Right atrium auricular region (tissue), 2 donors: ENCODE results near the gene TMEM200A. TPM values are rescaled to one million over a fixed set of nuclear protein-coding genes. Genes with fewer than 3 reads are reported as not detected.

Source experiments
- total RNA-seq, 2 donors: library from RNA; depleted of rRNA; stranded (reverse); fragments of >200 nt; gene quantifications; one replicate each; pipeline ENCODE4 v1.1.0, GENCODE V29; 2016

The TMEM200A gene
- total RNA-seq, 2 donors from 2014 or later: 0.63 TPM; not detected in 1

Other genes starting within 250 kb of the TMEM200A start
- gene SAMD3, start 143.1 kb upstream of the TMEM200A start, total RNA-seq: under 1 TPM in 1 of 2 donors, not detected in 1; 0.67 TPM